Epithelial cell of proximal tubule (primary cell): Measurements from ENCODE around the gene C5orf34. TPM values are rescaled to one million over a fixed set of nuclear protein-coding genes. Genes with fewer than 3 reads are reported as not detected.
A peak's percentile ranks its signal among the peaks of the same experiment; 100 is the strongest.
"Not testable (repeated sequence)": the region's sequence is repeated elsewhere in the genome, so short reads cannot be mapped to it uniquely, and the experiment has no call there.

Experiments used
- DNase-seq: peaks from one replicate; pipeline ENCODE4 v3.0.0-alpha.2; 2011; ENCODE audit warnings: low read depth
- H3K4me3 ChIP-seq: 2 replicates; pipeline ENCODE4 v1.5.1; 2011; ENCODE audit warnings: low read depth, mild to moderate bottlenecking, low read length
- CTCF ChIP-seq: conservative IDR thresholded peaks from 2 replicates; pipeline ENCODE4 v1.5.1; 2012; ENCODE audit warnings: low read depth, mild to moderate bottlenecking, low read length
- total RNA-seq: library from RNA; depleted of rRNA; stranded (reverse); fragments of >200 nt; gene quantifications from 2 replicates; pipeline ENCODE4 v1.2.3, GENCODE V29; 2015

Gene C5orf34
- total RNA-seq, 1 donor from 2014 or later, result 3.6 TPM

- peak; percentile 25 for DNase-seq
- H3K4me3 ChIP-seq, result peak overlapping the region; percentile 70
- no peak for TF ChIP-seq CTCF
Observed at GRCh38 chr5:43514471-43514815, 505 bp downstream of the C5orf34 start.

DNA sequence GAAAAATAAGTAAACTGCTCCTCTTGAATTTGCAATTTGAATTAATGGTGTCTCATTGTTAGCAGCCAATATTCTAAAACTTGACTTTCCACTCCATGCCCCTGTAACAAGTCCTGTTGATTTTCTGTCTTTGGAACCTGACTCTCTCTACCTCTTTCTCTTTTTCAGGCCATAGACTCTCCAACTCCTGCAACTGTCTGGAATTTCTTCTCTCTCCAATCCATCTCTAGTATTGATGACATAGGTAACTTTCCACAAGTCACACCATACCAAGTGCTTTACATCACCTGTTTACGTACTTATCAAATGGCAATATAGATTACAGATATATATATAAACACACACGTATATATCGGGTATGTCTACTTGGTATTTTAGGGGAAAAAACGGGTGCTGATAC, 923 bp downstream of the C5orf34 start:
- TF ChIP-seq CTCF, result no peak
- peak overlapping the region; percentile 70 for H3K4me3 ChIP-seq
- DNase-seq, result no peak

GRCh38 chr5:43511062-43511461, 3.9 kb downstream of the C5orf34 start:
- not testable (repeated sequence) for DNase-seq, H3K4me3 ChIP-seq

DNA sequence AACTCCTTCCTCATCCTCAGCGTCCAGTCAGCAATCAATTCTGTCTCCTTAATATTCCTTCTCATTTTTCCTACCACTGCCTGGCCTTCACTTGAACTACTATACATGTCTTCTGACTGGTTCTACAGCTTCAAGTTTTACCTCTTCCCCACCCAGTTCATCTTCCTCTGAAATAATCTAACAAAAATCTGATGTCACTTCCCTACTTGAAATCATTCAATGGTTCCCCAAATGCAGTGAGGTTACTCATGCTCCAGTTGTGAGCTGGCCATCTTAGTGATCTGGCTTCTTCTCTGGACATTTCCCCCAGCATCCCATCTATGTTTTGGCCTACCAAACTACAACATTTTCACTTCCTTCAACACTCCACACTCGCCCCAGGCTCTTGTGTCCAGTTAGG, 16.4 kb downstream of the C5orf34 start:
- H3K4me3 ChIP-seq, result no peak overlapping the region
- no peak for TF ChIP-seq CTCF
- DNase-seq, result no peak

DNA sequence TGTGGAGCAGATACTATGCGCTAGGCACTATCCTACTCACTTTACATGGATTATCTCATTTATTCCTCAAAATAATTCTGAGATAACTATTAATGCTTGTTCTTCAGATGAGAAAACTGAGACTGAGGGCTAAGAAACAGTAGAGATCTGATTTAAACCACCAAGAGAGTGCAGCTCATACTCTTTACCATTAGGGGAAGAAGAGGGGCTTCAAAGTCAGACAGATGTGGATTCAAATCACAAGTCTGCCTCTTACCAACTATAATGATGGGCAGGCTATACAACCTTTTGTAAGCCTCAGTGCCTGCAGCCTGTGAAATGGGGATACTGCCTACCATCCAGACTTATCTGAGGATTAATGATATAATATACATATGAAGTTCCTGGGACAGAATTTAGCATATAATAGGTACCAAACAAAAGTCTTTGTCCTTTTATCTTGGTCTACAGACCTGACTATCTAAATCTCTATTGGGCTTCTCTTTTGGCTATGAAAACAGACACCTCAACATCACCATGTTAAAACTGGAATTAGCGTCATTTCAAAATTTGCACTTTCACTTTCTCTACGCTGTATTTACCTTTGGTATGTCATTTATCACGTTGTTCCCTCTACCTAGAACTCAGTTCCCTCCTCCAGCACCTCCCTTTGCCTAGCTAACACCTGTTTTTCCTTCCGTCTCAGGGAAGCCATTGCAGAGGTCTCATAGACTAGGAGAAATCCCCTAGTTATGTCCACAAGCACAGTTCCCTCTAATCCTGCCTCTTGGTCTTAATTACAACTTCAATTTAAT, 17.4 kb downstream of the C5orf34 start:
- no peak overlapping the region for H3K4me3 ChIP-seq
- DNase-seq, result no peak
- no peak for TF ChIP-seq CTCF

- no peak for DNase-seq
- H3K4me3 ChIP-seq, result no peak overlapping the region
- TF ChIP-seq CTCF, result no peak
Observed at GRCh38 chr5:43491326-43491725, 23.6 kb downstream of the C5orf34 start.

GRCh38 chr5:43486353-43486752, 28.6 kb downstream of the C5orf34 start:
- no peak for TF ChIP-seq CTCF
- DNase-seq, result no peak
- no peak overlapping the region for H3K4me3 ChIP-seq

DNA sequence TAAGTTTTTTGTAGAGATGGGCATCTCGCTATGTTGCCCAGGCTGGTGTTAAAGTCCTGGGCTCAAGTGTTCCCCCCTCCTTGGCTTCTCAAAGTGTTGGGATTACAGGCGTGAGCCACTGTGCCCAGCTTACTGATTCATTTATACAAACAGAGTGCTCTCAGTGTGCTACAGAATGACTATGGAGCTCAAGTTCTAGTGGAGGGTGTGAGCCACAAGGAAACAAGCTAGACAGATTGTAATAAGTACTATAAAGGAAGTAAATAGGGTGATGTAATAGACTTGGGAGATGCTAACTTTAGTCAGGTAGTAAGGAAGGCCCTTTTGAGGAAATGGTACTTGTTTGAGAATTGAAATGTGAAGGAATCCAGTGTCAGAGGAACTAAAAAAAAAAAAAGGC, 29.5 kb downstream of the C5orf34 start:
- no peak for DNase-seq
- no peak for TF ChIP-seq CTCF
- no peak overlapping the region for H3K4me3 ChIP-seq
